HG03097 (cell line): ENCODE measurements around the gene CD2.

Source experiments
- ATAC-seq: cut with Tn5 transposase; IDR thresholded peaks from one replicate; pipeline ENCODE4 v1.9.1; 2021; ENCODE audit not compliant: unreplicated experiment, low FRiP score

CD2 gene

GRCh38 chr1:116811321-116811720, 57.1 kb downstream of the CD2 start:
- no peak for ATAC-seq

- ATAC-seq, result no peak
Measured at GRCh38 chr1:116814926-116815723, 60.9 kb downstream of the CD2 start.

- no peak for ATAC-seq
Measured at GRCh38 chr1:116817582-116818064, 63.4 kb downstream of the CD2 start.
